ENCODE measurements around the gene PCSK4. TPM values are rescaled to one million over a fixed set of nuclear protein-coding genes. Genes with fewer than 3 reads are reported as not detected.

PCSK4 gene
- total and polyA plus RNA-seq, 2 of the 13 experiments (the other 11 are each of a cell fraction or from before 2014, with no cell fraction given): 2.0 to 2.7 TPM

- TF ChIP-seq ZBTB7B (CRISPR knock-in tag; IDR thresholded peaks at IDR 0.05) (no peak; the same call in 1 of the 2 replicates), ZNF746 (CRISPR knock-in tag; IDR thresholded peaks at IDR 0.05) (no peak), HHEX (CRISPR knock-in tag; IDR thresholded peaks at IDR 0.05) (no peak), HINFP (CRISPR knock-in tag; IDR thresholded peaks at IDR 0.05; ENCODE audit: low read depth) (0 out of 2 replicates have a peak, but pooled peaks have one; percentile 15), ZFP36L1 (CRISPR knock-in tag; IDR thresholded peaks at IDR 0.05) (no peak), DNMT1 (CRISPR knock-in tag; IDR thresholded peaks at IDR 0.05) (0 out of 2 replicates have a peak, but pooled peaks have one; percentile 17), NCOA2 (CRISPR knock-in tag; IDR thresholded peaks at IDR 0.05) (no peak), ZNF569 (CRISPR knock-in tag; IDR thresholded peaks at IDR 0.05; ENCODE audit: borderline replicate concordance) (no peak), TBX3 (IDR thresholded peaks at IDR 0.05; ENCODE audit: borderline replicate concordance) (no peak; the same call in 1 of the 2 replicates), ZFP91 (CRISPR knock-in tag; IDR thresholded peaks at IDR 0.05; ENCODE audit: borderline replicate concordance) (peak; percentile 62; the same call in 1 of the 2 replicates), PLSCR1 (CRISPR knock-in tag; IDR thresholded peaks at IDR 0.05; ENCODE audit: borderline replicate concordance) (no peak), MEIS1 (CRISPR knock-in tag; IDR thresholded peaks at IDR 0.05; ENCODE audit: borderline replicate concordance) (0 out of 2 replicates have a peak, but pooled peaks have one; percentile 35), ZBTB44 (CRISPR knock-in tag; IDR thresholded peaks at IDR 0.05) (no peak; the same call in 1 of the 2 replicates), ZFP41 (CRISPR knock-in tag; IDR thresholded peaks at IDR 0.05; ENCODE audit: borderline replicate concordance) (no peak), BRD4 (CRISPR knock-in tag; IDR thresholded peaks at IDR 0.05) (no peak), ZBTB20 (CRISPR knock-in tag; IDR thresholded peaks at IDR 0.05; ENCODE audit: borderline replicate concordance, low read depth) (no peak), ETS1 (CRISPR knock-in tag; IDR thresholded peaks at IDR 0.05) (no peak), CENPBD1 (CRISPR knock-in tag; IDR thresholded peaks at IDR 0.05; ENCODE audit: borderline replicate concordance, low read depth) (no peak), ZNF709 (CRISPR knock-in tag; IDR thresholded peaks at IDR 0.05) (no peak)
Observed at GRCh38 chr19:1490311-1491113, at the start of gene PCSK4 (continued).

All from HepG2 (cell line).